GM18507 (cell line): ENCODE data around the gene NR4A2.
"Not testable (repeated sequence)": the region's sequence is repeated elsewhere in the genome, so short reads cannot be mapped to it uniquely, and the experiment has no call there.

ENCODE experiments used
- DNase-seq: peaks from one replicate; pipeline ENCODE4 v3.0.0; 2011; ENCODE audit warnings: low read depth; ENCODE audit not compliant: insufficient read length; ENCODE audit errors: extremely low spot score
- FAIRE-seq: peaks from 2 replicates; lab custom pipeline; 2011; peaks lifted over from hg19 to GRCh38; lab: Jason Lieb, UNC

The NR4A2 gene

DNA sequence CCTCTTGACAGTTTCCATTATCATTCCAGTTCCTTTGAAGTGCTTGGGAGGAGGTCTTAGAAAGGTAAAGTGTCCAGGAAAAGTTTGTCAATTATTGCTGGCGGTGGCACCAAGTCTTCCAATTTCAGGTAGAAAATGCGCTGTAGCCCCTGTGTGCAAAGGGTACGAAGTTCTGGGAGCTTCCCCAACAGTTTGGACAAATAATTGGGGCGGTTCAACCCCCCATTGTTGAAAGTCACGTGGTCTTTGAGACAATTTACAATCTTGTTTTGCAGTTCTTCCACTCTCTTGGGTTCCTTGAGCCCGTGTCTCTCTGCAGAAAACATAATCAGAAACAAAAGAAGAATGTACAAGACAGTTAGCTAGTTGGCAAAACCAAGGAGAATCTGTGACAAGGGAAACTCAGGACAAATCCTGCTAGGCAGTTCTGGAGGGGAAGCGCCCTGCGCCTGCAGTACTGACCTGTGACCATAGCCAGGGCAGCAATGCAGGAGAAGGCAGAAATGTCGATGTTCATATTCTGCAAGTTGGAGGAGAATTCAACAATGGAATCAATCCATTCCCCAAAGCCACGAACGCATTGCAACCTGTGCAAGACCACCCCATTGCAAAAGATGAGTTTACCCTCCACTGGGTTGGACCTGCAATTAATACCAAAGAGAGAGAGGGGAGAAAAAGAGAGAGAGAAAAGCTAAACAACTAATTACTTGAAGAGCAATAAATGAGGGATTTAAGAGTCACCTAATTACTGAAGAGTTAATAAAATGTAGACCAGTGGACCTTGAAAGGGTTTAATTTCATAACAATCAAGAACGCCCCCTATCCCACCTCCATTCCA lies 6.6 kb downstream of the NR4A2 start:
- FAIRE-seq (no peak), DNase-seq (no peak)

DNA sequence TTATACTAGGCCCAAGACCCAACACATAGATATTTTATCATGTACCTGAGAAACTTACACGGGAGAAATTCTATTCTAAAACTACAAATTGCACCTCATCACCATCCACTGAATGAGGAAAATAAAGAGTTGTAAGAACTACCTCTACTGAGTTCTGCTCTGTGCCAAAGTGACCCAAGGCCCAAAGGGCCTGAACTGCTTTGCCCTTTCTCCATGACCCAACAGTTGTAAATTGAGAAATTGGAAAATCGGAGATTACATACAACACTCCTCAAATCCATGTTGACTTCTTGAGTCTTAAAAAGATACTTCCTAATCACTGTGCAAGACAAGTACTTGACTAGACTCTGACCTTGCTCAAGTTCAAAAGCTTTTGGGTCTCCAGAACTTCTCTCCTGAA lies 8.8 kb downstream of the NR4A2 start:
- FAIRE-seq = no peak

DNA sequence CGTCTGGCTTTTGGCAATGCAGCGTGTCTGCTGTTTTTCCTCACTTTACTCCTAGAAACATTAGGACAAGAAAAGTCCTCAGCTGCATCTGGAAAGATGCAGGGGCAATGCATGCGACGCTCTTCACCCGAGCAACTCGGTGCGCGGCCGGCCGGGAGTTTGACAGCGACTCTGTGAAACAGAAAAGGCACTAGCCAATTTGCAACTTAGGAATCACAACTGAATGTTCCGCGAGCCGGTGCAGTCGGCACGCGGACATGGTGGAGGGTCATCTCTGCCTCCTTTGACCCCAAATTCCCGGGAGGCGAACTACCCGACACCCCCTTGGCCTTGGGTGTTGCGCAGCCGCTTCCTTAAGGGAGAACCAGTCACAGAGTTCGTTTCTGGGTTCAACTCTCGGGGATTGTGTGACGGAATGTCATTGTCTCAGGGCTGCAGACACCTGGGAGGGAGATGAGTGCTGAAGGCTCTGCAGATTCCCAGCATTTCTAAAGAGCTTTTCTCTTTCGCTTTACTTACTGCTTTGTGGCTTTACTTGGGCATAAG lies 9.8 kb downstream of the NR4A2 start:
- DNase-seq (no peak), FAIRE-seq (no peak)

More for the DNA sequence above, 8.8 kb downstream of the NR4A2 start:
- DNase-seq = no peak

DNA sequence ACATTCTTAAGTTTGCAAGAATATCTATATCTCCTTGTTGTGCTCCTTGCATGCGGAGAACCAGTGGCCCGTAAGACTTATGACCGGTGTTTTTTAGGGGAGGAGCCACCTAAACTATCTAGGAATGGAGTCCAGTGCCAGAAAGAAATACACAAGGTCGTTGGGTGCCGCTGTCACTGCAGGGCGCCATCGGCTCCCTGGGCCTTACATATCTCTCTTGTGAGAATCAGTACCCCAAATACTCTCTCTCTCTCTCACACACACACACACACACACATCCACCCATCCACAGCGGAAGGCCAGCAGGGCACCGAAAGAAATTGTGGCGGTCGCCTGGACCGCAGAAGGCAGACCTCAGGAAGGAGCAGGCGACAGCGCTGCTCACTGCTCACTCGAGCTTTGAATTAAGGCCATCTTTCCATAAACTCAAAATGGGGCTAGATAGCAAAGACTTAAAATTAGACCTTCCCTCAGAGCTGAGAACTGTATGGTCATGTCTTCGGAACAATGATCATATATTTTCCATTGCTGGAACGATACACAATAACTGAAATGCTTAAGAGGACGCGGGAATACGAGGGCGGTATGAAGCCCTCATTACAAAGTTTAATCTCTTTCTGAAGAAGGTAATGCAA lies 10.4 kb downstream of the NR4A2 start:
- no peak for DNase-seq
- FAIRE-seq = no peak

DNA sequence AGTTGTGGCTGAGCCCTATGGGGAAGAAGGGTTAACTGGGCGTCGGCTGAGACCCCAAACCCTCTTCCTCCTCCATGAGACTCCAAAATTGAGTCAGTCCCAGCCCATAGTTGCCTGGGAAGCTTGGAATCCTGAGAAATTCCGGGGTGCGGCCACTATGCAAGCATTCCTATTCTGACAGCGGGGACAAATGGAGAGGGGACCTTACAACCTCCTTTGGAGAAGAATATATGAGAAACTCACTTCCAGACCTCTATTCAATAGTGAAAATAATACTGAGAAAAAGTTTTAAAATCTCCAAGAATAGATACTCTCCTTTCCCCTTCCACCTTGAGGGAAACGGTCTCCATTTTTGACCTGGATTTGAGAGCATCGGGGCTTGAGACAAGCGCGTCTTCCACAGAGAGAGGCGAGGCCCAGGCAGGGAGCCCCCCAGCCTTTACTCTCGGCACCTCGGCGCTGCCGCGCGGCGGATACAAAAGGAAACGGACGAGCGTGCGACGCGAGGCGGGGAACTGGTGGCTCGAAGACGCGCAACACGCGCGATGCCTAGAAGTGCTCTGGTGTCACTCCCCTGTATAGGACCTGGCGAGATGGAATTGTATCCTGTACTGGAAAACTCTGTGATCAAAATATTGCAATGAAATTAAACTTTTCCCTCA lies 11.1 kb downstream of the NR4A2 start:
- no peak for DNase-seq
- no peak for FAIRE-seq

DNA sequence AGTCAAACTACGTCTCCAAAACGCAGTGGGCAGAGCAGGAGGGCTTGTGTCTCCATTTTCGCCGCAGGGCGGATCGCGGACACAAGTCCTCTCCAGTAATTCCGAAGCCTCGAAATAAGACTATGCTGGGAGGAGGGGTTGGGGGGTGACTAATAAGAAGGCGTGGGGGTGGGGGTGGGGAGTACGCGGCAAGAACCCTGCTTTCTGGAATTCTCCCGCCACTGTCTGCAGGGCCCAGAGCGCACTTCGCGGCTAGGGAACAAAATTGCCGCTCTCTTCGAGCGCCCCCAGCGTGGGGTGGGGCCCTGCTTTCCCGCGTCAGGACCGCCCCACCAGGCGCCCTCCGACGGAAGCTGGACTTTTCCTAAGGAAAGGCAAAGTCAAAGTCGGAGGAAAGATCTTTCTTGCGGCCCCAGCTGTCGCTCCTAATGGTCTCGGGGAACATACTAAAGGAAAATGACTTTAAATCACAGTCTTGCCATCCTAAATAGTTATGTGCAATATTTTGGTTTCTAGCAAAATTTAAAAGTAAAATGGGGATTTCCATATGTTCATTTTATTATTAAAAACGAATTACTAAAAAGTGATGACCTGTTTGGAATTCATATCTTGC lies 11.9 kb downstream of the NR4A2 start:
- FAIRE-seq = no peak

DNA sequence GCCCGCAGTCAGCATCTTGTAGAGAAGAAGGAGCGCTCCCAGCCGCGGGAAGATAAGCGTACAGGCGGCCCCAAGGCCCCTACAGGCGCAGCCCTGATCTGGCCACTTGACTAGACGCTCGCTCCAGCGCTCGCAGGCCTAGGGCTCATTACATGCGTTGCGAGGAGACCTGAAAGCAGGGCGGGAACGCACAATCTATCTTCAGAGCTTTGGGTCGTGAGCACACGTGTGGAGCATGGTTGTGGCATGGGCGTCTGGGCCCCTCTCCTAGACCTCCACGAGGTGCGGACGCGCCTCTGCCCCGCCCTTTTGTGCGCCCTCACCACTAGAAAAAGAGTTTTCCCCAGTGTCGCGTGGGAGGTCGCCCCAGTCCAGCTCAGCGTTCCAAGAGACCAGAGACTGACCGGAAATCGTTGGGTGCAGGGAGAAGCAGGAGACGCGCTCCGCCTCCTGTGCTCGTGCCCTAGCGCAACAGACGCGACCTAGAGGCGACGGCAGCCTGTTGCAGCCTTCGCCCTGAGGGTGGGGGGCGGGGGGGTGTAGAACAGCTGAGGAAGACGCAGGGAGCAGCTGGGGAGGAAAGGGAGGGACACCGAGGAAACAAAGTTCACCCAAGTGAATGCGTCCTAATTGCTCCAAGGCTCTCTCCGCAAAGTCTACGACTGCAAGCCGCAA lies 12.6 kb downstream of the NR4A2 start:
- no peak for DNase-seq
- FAIRE-seq = no peak

More for the DNA sequence above, 11.9 kb downstream of the NR4A2 start:
- no peak for DNase-seq

DNA sequence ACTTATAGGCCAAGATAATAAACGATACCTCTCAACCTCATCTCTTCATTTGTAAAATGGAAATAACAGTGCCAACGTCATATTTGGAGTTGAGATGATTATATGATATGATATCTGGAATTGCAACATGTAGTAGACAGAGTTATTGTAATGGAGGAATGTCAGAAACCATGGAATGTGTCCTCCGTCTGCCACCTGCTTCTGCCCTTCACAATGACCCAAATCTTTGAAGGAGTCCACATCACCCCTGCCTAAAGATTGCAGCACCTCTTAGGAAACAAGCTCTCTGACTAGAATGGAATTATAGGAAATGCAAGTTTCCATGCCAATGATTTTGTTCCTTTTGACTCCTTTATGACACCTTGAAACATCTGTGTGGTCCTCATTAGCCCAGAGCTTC lies 14.9 kb downstream of the NR4A2 start:
- no peak for DNase-seq
- FAIRE-seq = no peak

DNA sequence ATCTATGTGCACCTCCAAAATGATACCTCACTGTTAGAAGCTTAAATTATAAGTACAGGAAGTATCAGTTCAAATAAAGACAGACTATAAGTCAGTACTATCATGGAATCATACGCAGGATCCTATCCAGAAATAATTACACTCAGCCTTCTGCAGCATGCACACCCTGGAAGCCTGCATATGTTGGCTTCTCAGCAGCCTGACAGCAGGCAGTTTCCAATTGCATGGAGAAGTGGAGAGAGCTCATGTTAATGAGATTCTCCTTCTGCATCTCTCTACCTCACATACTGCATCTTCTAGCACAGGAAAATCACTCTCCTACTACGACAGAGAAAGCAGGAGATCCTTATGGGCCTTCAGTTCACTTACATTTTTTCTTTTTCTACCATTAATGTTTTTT lies 20.5 kb downstream of the NR4A2 start:
- FAIRE-seq = no peak
- DNase-seq = no peak

DNA sequence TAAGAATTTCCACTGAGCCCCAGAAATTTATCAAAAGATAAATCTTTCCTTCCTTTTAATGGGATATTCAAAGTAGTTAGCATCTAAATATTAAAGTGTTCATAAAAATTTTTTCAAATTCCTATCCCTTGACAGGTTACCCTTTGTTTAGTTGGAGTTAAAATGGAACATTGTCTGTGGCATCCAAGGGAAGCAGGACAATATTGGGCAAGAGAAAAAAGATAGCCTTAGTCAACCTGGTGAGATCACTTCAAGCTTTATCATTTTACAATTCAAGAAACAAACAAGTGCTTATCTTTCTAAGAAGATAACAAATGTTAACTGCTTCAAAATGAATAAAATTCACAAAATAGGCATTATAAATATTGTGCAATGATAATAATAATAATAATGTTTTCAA lies 21.7 kb downstream of the NR4A2 start:
- DNase-seq (no peak), FAIRE-seq (no peak)

DNA sequence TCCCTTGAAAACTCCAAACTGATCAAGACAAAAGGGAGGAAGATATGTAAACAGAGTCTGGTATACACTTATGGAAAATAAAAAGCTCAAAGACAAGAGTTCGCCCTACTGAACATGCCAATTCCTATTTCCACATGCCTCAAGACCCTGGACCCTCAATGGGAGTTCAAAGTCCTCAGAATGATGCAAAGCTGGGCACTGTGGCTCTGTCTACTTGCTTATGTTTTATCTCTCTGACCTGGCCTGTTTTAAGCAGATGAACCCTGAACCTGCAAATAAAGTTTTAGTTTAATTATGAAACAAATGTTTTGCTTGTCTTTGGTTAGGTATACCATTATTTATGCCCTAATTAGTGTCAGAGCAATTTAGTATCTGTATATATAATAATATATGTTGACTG lies 22.6 kb downstream of the NR4A2 start:
- DNase-seq (no peak), FAIRE-seq (no peak)

DNA sequence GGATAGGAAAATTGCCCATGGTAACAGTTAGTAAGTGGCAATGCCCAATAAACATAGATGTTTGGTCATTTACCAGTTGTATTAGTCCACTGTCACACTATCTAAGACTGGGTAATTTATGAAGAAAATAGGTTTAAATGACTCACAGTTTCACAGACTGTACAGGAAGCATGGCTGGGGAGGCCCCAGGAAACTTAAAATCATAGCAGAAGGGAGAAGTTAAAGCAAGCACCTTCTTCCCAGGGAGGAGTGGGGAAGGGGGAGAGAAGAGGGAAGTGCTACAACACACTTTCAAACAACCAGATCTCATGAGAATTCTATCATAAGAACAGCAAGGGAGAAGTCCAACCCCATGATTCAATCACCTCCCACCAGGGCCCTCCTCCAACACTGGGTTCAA lies 23.4 kb downstream of the NR4A2 start:
- DNase-seq (no peak), FAIRE-seq (no peak)

DNA sequence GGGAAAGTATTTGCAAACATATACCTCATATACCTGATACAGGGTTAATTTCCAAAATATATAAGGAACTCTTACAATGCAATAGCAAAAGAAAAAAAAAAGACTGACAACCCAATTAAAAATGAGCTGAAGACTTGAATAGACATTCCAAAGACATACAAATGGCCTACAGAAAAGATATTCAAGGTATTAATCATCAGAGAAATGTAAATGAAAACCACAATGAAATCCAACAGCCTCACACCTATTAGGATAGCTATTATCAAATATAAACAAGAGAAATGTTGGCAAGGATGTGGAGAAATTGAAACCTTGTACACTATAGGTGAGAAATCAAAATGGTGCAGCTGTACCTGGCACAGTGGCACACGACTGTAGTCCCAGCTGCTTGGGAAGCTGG lies 25.7 kb downstream of the NR4A2 start:
- DNase-seq (no peak), FAIRE-seq (no peak)

DNA sequence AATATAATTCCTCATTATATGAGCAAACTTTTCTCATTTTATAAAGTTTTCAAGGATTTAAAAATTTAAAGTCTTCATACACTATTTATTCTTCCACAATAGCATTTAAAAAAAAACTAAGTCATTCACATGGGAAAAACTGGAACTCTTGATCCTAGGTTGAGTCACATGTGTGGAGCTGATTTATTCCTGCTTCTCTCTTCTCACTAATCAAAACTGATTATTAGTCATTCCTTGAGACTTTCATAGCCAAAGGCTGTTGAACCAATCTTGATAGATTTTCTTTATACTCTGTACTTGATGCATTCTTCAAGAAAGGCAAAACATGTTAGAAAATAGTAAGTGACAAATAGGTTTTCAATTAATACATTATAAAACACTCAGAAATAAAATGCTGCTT lies 27.4 kb downstream of the NR4A2 start:
- FAIRE-seq = no peak
- no peak for DNase-seq

DNA sequence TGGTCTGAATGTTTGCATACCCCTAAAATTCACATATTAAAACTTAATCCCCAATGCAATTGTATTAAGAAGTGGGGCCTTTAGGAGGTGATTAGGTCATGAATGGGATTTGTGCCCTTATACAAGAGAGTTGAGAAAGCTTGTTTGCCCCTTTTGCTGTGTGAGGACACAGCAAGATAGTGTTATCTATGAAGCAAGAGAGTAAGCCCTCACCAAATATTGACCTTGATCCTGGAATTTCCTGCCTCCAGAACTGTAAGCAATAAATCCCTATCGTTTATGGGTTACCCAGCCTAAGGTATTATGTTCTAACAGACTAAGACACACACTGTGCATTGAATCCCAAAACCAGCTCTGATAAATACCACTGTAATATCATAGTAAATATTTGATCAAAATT lies 32.2 kb downstream of the NR4A2 start:
- DNase-seq = no peak
- no peak for FAIRE-seq

DNA sequence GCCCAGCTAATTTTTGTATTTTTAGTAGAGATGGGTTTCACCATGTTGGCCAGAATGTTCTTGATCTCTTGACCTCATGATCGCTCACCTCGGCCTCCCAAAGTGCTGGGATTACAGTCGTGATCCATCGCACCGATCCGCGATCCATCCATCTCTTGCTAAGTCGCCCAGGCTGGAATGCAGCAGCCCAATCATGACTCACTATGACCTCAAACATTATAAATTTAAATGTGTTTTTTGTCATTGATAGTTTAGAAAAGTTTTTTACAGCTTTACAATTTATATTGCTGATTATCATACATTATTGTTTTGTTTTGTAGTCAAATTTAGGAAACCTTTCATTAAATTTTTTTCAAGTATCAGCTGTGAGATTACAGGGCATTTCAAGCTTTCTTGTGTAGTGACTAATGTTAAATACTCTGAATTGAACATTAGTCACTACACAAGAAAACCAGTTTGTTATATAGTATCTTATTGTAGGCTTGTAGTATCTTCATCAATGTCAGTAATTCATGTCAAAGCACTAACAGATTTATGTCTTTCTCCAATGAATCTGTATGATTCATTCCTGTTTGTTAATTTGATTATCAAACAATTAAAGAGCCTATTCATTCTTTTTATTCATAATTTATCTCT lies 37.5 kb downstream of the NR4A2 start:
- FAIRE-seq (no peak), DNase-seq (no peak)

DNA sequence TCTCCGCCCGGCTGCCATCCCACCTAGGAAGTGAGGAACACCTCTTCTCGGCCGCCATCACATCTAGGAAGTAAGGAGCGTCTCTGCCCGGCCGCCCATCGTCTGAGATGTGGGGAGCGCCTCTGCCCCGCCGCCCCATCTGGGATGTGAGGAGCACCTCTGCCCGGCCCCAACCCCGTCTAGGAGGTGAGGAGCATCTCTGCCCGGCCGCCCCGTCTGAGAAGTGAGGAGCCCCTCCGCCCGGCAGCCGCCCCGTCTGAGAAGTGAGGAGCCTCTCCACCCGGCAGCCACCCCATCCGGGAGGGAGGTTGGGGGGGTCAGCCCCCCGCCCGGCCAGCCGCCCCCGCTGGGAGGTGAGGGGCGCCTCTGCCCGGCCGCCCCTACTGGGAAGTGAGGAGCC lies 39.1 kb downstream of the NR4A2 start:
- not testable (repeated sequence) for DNase-seq, FAIRE-seq

DNA sequence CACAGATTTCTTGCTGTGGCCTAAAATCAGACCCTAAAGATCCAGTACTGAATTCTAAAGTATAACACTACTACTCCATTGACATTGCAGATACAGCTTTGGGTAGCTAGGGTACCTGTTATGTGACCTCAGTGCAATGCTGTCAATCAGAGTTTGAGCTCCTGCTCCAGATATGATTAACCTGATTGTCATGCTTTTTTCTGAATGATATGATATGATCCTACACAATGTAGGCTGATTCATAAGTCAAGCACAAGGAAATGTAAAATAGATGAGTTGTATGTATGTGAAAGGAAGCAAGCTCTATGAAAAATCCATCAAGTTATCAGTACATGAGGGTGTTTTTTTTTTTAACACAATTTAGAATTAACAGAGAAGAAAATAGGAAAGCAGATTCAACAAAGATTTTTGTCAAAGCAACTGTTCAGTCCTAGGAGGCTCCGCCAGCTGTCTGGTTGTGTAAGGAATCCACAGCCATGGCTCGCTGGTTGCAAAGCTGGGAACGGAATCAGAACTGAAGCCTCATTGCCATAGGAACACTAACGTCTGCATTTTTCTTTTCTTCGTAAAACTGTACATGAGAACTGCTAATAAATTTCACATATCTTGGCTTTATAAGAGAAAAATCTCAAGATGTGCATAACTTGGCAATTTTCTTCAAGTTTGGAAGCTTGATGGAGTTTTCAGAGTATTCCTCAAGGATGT lies 52.9 kb downstream of the NR4A2 start:
- FAIRE-seq (no peak), DNase-seq (no peak)
